GM12801 (cell line): ENCODE measurements around the gene ABCG1.

Source experiments
- CTCF ChIP-seq: IDR thresholded peaks from one replicate; pipeline ENCODE4 v1.5.1; 2011; ENCODE audit warnings: control low read depth; ENCODE audit not compliant: insufficient read length; ENCODE audit errors: extremely low read depth

Gene ABCG1

GRCh38 chr21:42218836-42219605, at the start of gene ABCG1:
Gene ABCG1, plus strand, starts transcription at chr21:42219140. Its CDS starts 123 bp downstream, at chr21:42219263.
- TF ChIP-seq CTCF: no peak

- TF ChIP-seq CTCF: no peak
Observed at GRCh38 chr21:42169758-42170157, 49.2 kb upstream of the ABCG1 start.

GRCh38 chr21:42171091-42172053, 47.6 kb upstream of the ABCG1 start:
- TF ChIP-seq CTCF: no peak

GRCh38 chr21:42172596-42173483, 46.1 kb upstream of the ABCG1 start:
- no peak for TF ChIP-seq CTCF

GRCh38 chr21:42174173-42174572, 44.8 kb upstream of the ABCG1 start:
- TF ChIP-seq CTCF: no peak

- TF ChIP-seq CTCF: no peak
Observed at GRCh38 chr21:42175110-42175710, 43.7 kb upstream of the ABCG1 start.
